HFF-Myc (cell line): Measurements from ENCODE around the gene BRAP.

Experiments used
- DNase-seq: peaks from one replicate; pipeline ENCODE4 v3.0.0-alpha.2; 2011; ENCODE audit warnings: low read depth; ENCODE audit errors: extremely low read depth
- H3K4me3 ChIP-seq: replicated peaks from 2 replicates; pipeline ENCODE4 v1.5.1; 2011; ENCODE audit warnings: low read depth, mild to moderate bottlenecking, control low read depth, low read length
- CTCF ChIP-seq: IDR thresholded peaks from 2 replicates; pipeline ENCODE4 v1.5.1; 2012; ENCODE audit warnings: mild to moderate bottlenecking, low read depth, low read length, control low read depth; ENCODE audit errors: missing control alignments

The BRAP gene

DNA sequence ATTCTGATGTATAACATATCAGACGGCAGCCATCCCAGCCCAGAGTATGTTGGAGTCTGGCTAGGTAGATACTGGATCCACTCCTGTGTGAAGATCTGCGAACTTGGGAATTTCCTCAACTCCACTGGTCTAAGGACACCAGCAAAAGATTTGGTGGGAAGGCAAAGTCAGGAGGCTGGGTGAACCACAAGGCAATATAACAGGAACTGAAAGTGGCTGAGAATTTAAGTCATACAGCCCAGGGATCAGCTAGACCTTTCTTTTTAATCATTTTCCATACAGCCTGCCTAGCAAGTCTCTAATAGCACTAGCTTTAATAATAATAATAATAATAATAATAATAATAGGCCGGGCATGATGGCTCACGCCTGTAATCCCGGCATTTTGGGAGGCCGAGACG lies 34.8 kb downstream of the BRAP start:
- H3K4me3 ChIP-seq, result no peak overlapping the region
- TF ChIP-seq CTCF, result no peak
- no peak for DNase-seq

- no peak for DNase-seq
- H3K4me3 ChIP-seq, result no peak overlapping the region
- no peak for TF ChIP-seq CTCF
Observed at GRCh38 chr12:111645433-111645832, 40.3 kb downstream of the BRAP start.

DNA sequence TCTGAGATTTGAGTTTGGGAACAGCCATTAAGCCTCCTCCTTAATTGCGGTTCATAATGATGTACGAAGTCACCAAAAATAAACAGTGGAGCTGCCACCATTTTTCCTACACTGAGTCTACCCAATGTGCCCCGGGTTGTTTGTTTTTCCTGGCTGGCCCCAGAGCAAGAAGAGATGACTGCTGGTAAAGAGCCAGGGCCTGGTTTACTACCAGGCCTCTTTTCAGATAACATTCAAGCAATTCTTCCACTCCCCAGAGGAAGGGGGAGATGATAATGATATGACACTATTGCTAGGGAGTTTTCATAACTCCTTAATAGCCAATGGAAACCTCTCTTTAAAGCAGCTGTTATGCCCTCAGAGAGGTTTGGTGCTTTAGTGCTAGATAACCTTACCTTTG lies 42.3 kb downstream of the BRAP start:
- no peak overlapping the region for H3K4me3 ChIP-seq
- no peak for DNase-seq
- TF ChIP-seq CTCF, result no peak

GRCh38 chr12:111642681-111643426 lies 42.9 kb downstream of the BRAP start:
- no peak overlapping the region for H3K4me3 ChIP-seq
- no peak for TF ChIP-seq CTCF
- no peak for DNase-seq

- no peak for TF ChIP-seq CTCF
- no peak overlapping the region for H3K4me3 ChIP-seq
- no peak for DNase-seq
Observed at GRCh38 chr12:111640506-111640905, 45.2 kb downstream of the BRAP start.

GRCh38 chr12:111638556-111638955 lies 47.2 kb downstream of the BRAP start:
- DNase-seq, result no peak
- no peak overlapping the region for H3K4me3 ChIP-seq
- no peak for TF ChIP-seq CTCF

DNA sequence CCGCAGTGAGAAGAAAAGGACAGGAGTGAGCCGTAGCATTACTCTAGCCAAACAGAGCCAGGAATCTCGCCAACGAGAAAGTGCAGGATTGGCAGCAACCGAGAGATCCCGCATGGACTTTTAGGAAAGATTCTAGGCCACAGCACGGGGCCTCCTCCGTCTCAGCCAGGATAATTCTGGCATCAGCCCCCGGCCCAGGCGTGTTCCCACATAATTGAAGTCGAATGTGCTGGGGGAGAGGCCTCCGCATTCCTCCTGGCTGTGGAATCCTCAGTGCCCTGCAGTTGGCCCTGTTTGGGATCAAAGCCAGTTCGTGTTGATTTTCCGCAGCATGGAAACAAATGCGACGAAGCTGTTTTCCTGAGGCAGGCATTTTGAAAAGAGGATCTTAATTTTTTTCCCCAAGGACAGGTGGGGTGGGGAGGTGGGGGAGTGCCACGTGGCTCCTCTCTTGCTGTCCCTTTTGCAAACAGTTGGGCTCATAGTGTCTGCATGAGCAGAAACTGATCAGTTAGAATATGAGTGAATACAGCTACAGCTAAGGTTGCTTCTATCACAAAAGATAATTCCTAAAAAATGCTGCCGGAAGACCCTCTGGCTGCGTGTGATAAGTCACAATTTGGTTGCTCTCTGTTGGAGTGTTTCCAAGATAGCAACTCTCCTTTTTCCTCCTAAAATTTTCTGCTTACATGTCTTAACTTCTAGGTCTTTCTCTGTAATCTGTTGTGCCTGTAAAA lies 49.4 kb downstream of the BRAP start:
- no peak overlapping the region for H3K4me3 ChIP-seq
- DNase-seq, result peak; percentile 61
- no peak for TF ChIP-seq CTCF
